HG03066 (cell line): ENCODE results near the gene DENND2C.

Experiments
- ATAC-seq: cut with Tn5 transposase; IDR thresholded peaks from one replicate; pipeline ENCODE4 v1.9.1; 2021; ENCODE audit warnings: low read depth; ENCODE audit not compliant: unreplicated experiment

Gene DENND2C

GRCh38 chr1:114688526-114688925, 18.7 kb upstream of the DENND2C start:
- no peak for ATAC-seq

GRCh38 chr1:114685851-114686250, 16.0 kb upstream of the DENND2C start:
- ATAC-seq: no peak

- ATAC-seq: no peak
These were observed 7.8 kb upstream of the DENND2C start for GRCh38 chr1:114677691-114678090.

- ATAC-seq: no peak
These were observed 6.3 kb upstream of the DENND2C start for GRCh38 chr1:114676115-114676514.

GRCh38 chr1:114671939-114672275, 2.1 kb upstream of the DENND2C start:
- ATAC-seq: no peak

GRCh38 chr1:114671011-114671938, 1.4 kb upstream of the DENND2C start:
- no peak for ATAC-seq

- ATAC-seq: peak; percentile 98
These were observed 498 bp upstream of the DENND2C start for GRCh38 chr1:114670083-114671010.

- ATAC-seq: no peak
These were observed 876 bp downstream of the DENND2C start for GRCh38 chr1:114668784-114669561.

- ATAC-seq: no peak
These were observed 1.5 kb downstream of the DENND2C start for GRCh38 chr1:114668373-114668772.

- no peak for ATAC-seq
These were observed 2.9 kb downstream of the DENND2C start for GRCh38 chr1:114666954-114667353.

GRCh38 chr1:114660238-114660637, 9.6 kb downstream of the DENND2C start:
- ATAC-seq: no peak

GRCh38 chr1:114651893-114652292, 18.0 kb downstream of the DENND2C start:
- ATAC-seq: no peak

- ATAC-seq: no peak
These were observed 21.3 kb downstream of the DENND2C start for GRCh38 chr1:114648503-114648902.

- ATAC-seq: no peak
These were observed 28.5 kb downstream of the DENND2C start for GRCh38 chr1:114641377-114641776.

- no peak for ATAC-seq
These were observed 30.9 kb downstream of the DENND2C start for GRCh38 chr1:114638910-114639309.

GRCh38 chr1:114632427-114632826, 37.4 kb downstream of the DENND2C start:
- no peak for ATAC-seq

- ATAC-seq: no peak
These were observed 42.7 kb downstream of the DENND2C start for GRCh38 chr1:114627107-114627506.

- no peak for ATAC-seq
These were observed 46.5 kb downstream of the DENND2C start for GRCh38 chr1:114623364-114623763.

GRCh38 chr1:114620419-114620818, 49.4 kb downstream of the DENND2C start:
- no peak for ATAC-seq

- no peak for ATAC-seq
These were observed 51.2 kb downstream of the DENND2C start for GRCh38 chr1:114618606-114619005.
